BJ (cell line): ENCODE data around the gene ZNF740. TPM values are rescaled to one million over a fixed set of nuclear protein-coding genes. Genes with fewer than 3 reads are reported as not detected.

ENCODE experiments used
- CTCF ChIA-PET: fragments of 350-600 bp; formaldehyde crosslinking; extraction: SDS; loops from one replicate; lab custom pipeline; 2021; ENCODE audit warnings: antibody characterized with exemption, inconsistent platforms; lab: Yijun Ruan, JAX
- POLR2A ChIA-PET: fragments of 300-600 bp; sonication (Branson Sonifier 250); formaldehyde crosslinking; extraction: SDS; loops from one replicate; lab custom pipeline; 2021; ENCODE audit warnings: antibody characterized with exemption; lab: Charles Lee
- DNase-seq: peaks from one replicate; pipeline ENCODE4 v3.0.0-alpha.2; 2011; ENCODE audit warnings: low read depth
- H3K27me3 ChIP-seq: 2 replicates; pipeline ENCODE4 v1.6.0; 2011; ENCODE audit warnings: low read length; ENCODE audit not compliant: control insufficient read depth, insufficient read depth
- H3K36me3 ChIP-seq: 2 replicates; pipeline ENCODE4 v1.5.1; 2011; ENCODE audit warnings: low read length; ENCODE audit not compliant: control insufficient read depth, insufficient read depth
- H3K4me3 ChIP-seq: 2 replicates; pipeline ENCODE4 v1.5.1; 2011; ENCODE audit warnings: low read depth, mild to moderate bottlenecking, control low read depth, low read length
- polyA plus RNA-seq: library from polyadenylated mRNA; depleted of rRNA; stranded (reverse); fragments of >200 nt; gene quantifications from 2 replicates; pipeline ENCODE4 v1.2.3, GENCODE V29; 2011
- TF ChIP-seq, protein P1 (sequence below): IDR thresholded peaks from 2 replicates; pipeline ENCODE4 v1.5.1; 2011; ENCODE audit warnings: low read depth, mild to moderate bottlenecking, control low read depth, inconsistent platforms, low read length, moderate library complexity; ENCODE audit not compliant: insufficient read depth

ZNF740 gene
- polyA plus RNA-seq, 1 experiment = 15.7 TPM

DNA sequence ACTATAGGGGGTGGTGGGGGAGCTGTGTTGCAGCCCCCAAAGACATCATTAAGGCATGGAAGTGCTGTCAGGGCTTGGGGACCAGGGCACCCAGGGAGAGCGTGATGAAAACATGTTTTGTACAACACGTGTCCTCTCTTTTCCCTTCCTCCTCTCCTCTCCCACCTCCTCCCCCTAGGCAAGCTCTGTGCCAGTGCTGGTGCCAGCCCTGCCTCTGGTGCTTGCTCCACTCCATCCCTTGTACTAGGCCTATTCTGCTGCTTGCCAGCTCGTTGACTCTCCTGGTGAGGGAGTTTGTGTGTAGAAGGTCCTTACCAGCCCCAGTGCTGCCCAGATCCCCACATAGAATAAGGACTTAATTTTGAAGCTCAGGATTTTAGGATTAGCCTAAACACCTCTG, 54.6 kb downstream of the ZNF740 start:
- DNase-seq = no peak
- TF ChIP-seq, protein P1, sequence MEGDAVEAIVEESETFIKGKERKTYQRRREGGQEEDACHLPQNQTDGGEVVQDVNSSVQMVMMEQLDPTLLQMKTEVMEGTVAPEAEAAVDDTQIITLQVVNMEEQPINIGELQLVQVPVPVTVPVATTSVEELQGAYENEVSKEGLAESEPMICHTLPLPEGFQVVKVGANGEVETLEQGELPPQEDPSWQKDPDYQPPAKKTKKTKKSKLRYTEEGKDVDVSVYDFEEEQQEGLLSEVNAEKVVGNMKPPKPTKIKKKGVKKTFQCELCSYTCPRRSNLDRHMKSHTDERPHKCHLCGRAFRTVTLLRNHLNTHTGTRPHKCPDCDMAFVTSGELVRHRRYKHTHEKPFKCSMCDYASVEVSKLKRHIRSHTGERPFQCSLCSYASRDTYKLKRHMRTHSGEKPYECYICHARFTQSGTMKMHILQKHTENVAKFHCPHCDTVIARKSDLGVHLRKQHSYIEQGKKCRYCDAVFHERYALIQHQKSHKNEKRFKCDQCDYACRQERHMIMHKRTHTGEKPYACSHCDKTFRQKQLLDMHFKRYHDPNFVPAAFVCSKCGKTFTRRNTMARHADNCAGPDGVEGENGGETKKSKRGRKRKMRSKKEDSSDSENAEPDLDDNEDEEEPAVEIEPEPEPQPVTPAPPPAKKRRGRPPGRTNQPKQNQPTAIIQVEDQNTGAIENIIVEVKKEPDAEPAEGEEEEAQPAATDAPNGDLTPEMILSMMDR = no peak
- Histone ChIP-seq H3K27me3 (peaks cover 1% of the 10 kb centered on the region; the same call in 1 of the 2 replicates), H3K4me3 (no peak overlapping the region), H3K36me3 (no peaks in the 10 kb centered on the region)
- ChIA-PET CTCF (interaction anchor here (0.8 to 1.0 kb wide), 2 partner anchors 8 to 16 kb away, joined by 3 to 4 read pairs; a partner anchor contains a TSS), POLR2A (no interaction called here)

DNA sequence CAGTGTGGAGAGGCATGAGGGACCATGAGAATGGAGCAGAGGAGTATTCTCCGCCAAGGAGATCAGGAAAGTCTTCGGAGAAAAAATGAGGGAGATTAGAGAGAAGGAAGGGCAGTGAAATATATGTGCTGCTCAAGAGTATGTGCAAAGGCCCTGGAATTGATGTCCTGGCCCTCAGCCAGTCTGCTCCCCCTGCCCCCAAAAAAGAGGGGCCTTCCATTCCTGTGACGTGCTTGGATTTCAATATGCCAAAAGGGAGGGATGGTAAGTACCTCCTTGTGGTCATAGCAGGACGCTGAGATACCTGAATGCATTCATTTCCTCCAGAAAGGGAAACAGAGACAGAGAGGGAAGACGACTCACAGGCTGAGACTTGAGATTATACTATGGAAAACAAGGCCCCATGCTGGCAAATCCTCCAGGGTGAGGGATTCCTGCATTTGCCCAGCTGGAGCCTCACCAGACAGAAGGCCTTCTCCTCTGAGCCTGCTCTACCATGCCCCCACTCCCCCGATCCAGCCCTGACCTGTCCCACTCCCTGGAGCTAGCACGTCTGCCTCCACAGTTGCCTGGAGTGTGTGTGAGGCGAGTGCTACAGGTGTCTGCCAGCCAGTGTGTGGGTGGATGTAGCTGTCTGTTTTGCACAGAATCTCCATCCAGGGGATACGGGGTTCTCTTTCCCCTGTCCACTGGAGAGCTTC, 55.4 kb downstream of the ZNF740 start:
- DNase-seq = no peak
- TF ChIP-seq, protein P1 = no peak
- Histone ChIP-seq H3K4me3 (no peak overlapping the region), H3K36me3 (no peaks in the 10 kb centered on the region), H3K27me3 (peaks cover 1% of the 10 kb centered on the region; the same call in 1 of the 2 replicates)
- POLR2A ChIA-PET = interaction anchor here (0.5 kb wide), 1 partner anchor 11 kb away, joined by 8 read pairs; no protein-coding TSS in a partner anchor
- CTCF ChIA-PET = interaction anchor here (1.5 to 2.2 kb wide), 2 partner anchors 16 to 22 kb away, joined by 5 to 7 read pairs; a partner anchor contains a TSS

DNA sequence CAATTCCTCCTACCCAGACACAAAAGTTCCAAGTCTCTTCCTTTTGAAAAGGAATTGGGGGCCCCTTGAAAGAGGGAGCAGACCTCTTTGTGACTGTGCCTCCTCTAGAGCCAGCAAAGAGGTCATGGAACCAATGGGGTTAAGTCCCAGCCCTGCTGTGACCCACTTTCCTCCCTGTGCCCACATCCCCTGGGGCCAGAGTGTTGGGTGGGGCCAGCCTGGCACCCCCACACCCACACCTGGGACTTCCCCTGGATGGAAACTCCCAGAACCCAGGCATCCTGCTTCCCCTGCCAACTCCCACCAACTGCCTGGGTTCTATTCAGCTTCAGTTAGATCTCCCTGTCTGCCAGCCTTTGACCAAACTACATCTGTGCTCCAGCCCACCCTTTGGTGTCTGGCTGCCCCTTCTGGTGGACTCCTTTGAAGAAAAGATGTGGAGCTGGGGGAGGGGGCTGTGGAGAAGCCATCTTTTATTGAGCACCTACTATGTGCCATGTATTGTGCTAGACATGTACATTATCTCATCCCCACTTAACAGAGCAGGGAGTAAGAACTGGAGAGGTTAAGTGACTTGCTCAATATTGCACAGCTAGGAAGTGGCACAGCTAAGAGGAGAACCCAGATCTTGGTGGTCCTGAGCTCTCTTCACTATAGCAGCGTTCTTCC, 56.1 kb downstream of the ZNF740 start:
- CTCF ChIA-PET = interaction anchor here (0.6 to 2.2 kb wide), 3 partner anchors 15 to 238 kb away, joined by 3 to 7 read pairs (median 5); a partner anchor contains a TSS

DNA sequence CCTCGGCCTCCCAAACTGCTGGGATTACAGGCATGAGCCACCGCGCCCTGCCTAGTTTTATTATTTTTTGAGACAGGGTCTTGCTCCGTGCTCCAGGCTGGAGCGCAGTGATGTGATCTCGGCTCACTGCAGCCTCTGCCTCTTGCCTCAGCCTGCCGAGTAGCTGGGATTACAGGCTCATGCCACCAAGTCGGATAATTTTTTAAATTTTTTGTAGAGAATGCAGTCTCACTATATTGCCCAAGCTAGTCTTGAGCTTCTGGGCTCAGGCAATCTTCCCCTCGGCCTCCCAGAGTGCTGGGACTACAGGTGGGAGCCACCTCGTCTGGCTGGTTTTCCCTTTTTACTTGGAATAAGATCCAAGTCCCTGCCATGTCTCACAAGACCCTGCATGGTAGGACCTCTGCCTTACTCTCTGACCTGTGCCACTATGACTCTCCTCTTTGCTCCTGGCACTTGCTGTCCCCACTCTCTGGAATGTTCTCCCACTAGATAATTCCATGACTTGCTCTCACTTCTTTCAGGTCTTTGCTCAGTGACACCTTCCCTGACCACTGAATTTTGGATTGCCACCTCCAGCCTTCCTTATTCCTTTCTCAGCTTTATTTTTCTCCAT, 59.2 kb downstream of the ZNF740 start:
- CTCF ChIA-PET = interaction anchor here (0.7 to 4.7 kb wide), 3 partner anchors 11 to 27 kb away, joined by 3 to 36 read pairs (median 5); no protein-coding TSS in a partner anchor
- TF ChIP-seq, protein P1 = no peak
- no peaks in the 10 kb centered on the region for H3K36me3 ChIP-seq
- DNase-seq = no peak
- no peak overlapping the region for H3K4me3 ChIP-seq
- peaks cover 16% of the 10 kb centered on the region for H3K27me3 ChIP-seq
- POLR2A ChIA-PET = no interaction called here

More for the DNA sequence above, 56.1 kb downstream of the ZNF740 start:
- POLR2A ChIA-PET = interaction anchor here (0.7 kb wide), 1 partner anchor 15 kb away, joined by 5 read pairs; no protein-coding TSS in a partner anchor
- H3K4me3 ChIP-seq = no peak overlapping the region
- H3K36me3 ChIP-seq = no peaks in the 10 kb centered on the region
- DNase-seq = no peak
- TF ChIP-seq, protein P1 = no peak
- H3K27me3 ChIP-seq = peaks cover 1% of the 10 kb centered on the region; the same call in 1 of the 2 replicates
